GM19025 (cell line): Measurements from ENCODE around the gene CCR1.

Experiments
- ATAC-seq: cut with Tn5 transposase; IDR thresholded peaks from one replicate; pipeline ENCODE4 v1.9.1; 2021; ENCODE audit warnings: mild to moderate bottlenecking, low read depth, moderate library complexity; ENCODE audit not compliant: unreplicated experiment

Gene CCR1

GRCh38 chr3:46208167-46208704 is at the start of gene CCR1:
Gene CCR1 (minus strand): TSS chr3:46208313. CDS start chr3:46204313, 4,000 bp downstream.
- ATAC-seq, result no peak

DNA sequence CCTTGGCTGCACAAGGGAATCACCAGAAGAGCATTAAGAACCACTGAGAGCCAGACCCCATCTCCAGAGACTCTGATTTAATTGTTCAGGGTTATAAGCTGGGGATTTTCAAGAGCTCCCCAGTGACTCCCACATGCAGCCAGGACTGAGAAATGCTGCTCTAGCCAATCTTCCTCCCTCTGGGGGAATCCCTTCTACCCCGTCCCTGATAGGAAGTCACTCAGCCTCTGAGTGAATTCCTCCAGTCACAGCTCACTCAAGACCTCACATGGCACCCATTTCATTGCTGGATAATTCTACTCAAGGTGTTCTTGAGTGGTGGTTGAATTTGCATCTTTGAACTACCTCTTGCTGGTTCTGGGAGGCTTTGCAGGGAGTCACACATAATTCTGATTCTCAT is 44.9 kb upstream of the CCR1 start:
- no peak for ATAC-seq

GRCh38 chr3:46245146-46245545 is 37.0 kb upstream of the CCR1 start:
- no peak for ATAC-seq

GRCh38 chr3:46243560-46243959 is 35.4 kb upstream of the CCR1 start:
- no peak for ATAC-seq

- no peak for ATAC-seq
These were observed 34.0 kb upstream of the CCR1 start, which contains the start of gene CCR3 for GRCh38 chr3:46242120-46242519. Gene CCR3 (plus strand): TSS chr3:46242460. CDS start chr3:46265159, 22,699 bp downstream.

- no peak for ATAC-seq
These were observed 31.8 kb upstream of the CCR1 start for GRCh38 chr3:46239952-46240351.

DNA sequence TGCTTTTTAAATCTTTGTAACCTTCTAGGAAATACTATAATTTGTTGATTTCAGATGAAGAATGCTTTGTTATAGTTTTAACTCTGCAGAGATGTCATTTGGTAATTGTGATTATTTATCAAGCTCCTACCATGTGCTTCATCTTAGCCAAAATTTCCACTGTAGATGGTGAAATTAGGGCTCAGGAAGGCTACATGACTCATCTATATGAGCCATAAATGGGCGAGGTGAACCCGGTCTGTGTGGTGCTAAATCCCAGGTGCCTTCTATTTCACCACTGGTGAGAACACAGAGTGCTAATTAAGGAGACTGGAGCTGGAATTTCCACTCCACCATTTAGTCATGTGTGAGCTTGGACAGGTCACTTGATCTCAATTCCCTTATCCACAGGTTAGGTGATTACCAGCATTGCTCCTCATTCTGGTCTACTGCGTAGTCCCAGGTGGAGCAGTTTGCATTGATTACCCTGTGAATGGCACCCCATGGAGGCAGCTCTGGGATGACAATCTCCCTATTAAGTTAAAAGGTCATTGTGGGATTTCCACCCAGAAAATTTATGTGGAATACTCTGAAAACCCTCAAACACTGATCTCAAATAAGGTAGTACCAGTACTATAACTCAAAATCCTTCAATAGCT is 31.3 kb upstream of the CCR1 start:
- no peak for ATAC-seq

DNA sequence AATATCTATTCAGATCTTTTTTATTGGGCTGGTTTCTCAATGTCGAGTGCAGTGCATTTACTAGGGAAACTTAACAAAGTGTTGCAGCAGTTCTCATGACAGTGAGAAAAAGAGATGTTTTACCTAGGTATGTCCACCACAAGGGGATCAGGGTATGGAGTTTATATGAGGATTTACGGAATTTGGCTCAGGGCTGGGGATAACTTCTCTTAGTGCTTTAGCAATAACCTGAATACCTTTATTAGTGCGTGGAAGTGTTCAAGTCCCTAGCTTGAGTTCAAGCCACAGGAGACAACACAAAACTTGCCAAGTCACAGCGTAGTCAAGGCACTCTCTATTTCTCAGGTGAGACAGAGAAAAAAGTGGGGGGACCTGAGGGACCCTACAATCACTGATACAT is 30.3 kb upstream of the CCR1 start:
- ATAC-seq, result no peak

DNA sequence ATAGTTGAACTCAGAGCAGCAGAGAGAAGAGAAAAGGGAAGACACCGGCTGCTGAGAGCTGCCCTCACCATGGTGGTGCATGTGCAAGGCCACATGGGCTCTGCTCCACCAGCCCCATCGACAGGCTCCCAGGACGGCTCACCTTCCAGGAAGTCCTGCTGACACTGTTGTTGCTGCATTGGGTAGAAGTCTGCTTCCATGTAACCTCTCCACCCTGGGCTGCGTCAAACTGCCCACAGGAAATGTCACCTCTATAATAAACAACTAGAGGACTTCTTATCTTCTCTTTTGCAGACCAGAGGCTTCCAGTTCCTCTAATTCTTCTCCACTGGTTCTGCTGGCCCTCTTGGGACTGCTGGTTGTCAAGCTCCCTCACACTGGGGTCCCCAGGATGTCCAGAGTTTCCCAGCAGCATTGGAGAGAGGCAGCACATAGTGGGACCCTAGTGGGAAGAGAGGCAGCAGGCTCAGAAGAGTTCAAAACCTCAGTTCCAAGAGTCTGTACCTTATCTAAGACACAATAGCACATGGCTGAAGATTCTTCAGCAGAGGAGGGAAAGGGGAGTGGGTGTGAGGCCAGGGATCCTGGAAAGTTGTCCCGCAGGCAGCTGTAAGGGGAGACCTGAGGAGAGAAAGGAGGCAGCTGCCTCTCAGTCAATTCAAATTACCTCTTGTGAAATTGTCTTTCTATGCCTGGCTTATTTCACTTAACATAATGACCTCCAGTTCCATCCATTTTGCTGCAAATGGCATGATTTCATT is 28.4 kb upstream of the CCR1 start:
- ATAC-seq, result no peak

- no peak for ATAC-seq
These were observed 27.3 kb upstream of the CCR1 start for GRCh38 chr3:46235425-46235824.

- ATAC-seq, result no peak
These were observed 25.1 kb upstream of the CCR1 start for GRCh38 chr3:46233194-46233593.

DNA sequence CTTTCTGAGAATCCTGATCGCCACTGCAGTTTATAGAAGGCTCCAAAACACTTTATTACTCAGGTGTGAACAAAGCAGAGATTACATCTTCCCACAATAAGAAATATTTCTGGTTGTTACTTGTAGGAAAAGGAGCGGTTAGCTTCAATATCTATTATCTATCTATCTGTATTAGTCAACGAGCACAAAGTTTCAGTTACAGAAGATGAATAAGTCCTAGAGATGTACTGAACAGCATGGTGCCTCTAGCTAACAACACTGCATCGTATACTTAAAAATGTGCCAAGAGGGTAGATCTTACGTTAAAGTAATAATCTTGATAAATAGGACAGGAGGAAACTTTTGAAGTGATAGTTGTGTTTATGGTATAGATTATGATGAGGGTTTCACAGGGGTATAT is 23.2 kb upstream of the CCR1 start:
- no peak for ATAC-seq

DNA sequence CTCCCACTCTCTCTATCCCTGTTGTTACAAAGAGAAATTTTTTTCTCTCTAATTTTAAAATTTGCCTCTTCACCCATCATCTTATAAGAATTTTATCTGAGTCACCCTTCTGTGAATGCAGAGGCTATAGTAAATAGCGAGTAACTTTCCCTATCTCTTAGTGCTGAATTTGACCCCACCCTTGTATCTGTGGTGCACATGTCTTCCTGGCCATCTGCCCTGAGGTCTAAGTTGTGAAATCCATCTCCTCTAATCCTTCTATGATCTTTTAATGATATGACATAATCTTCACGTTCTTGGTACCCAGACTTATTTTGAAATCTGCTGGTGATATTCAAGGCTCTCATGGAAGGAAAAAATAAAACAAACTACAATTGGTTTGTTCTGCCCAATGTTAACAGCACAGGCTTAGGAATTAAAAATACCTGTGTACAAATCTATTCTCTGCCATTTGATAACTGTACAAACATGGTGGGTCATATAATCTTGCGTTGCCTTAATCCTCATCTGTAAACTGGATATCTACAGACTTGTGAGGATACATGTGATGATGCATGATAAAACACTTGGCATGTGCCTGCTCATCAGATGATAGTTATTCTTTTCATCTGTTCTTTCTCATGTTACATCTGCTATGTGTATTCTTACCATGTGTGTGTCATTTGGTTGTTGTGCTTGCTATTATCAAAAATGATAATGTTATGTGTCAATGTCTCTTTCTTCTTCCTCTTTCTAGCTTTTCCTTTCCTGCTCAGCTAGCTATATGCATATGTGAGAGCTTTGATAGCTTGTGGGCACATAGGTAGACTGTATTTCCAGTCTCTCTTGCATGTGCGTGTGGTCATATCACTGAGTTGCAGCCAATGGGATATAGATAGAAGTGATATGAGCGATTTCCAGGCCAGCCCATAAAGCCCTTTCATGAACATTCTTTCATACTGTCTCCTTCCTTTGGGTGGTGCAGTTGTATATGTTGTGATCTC is 20.4 kb upstream of the CCR1 start:
- no peak for ATAC-seq

- ATAC-seq, result no peak
These were observed 14.5 kb upstream of the CCR1 start for GRCh38 chr3:46222435-46223161.

DNA sequence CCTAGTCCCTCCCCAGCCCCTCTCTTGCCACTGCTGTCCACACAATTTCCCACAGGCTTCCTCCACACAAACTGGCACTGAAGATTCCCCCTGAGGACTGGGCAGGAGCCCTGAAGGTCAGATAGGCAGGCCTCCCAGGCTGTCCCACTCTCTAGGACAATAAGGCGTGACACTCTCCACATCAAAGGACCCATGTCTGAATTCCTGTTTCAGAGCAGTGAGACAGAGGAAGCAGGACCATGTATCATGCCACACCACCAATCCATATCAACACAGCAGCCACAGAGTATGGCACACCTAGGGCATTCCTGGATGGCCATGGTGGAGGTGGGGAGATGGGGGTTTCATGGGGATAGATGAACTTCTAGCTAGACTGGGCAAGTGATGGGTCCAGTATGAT is 13.8 kb upstream of the CCR1 start:
- no peak for ATAC-seq

- ATAC-seq, result no peak
These were observed 13.3 kb upstream of the CCR1 start for GRCh38 chr3:46221391-46221790.

GRCh38 chr3:46218196-46218709 is 10.1 kb upstream of the CCR1 start:
- ATAC-seq, result no peak

GRCh38 chr3:46215810-46216414 is 7.8 kb upstream of the CCR1 start:
- no peak for ATAC-seq

DNA sequence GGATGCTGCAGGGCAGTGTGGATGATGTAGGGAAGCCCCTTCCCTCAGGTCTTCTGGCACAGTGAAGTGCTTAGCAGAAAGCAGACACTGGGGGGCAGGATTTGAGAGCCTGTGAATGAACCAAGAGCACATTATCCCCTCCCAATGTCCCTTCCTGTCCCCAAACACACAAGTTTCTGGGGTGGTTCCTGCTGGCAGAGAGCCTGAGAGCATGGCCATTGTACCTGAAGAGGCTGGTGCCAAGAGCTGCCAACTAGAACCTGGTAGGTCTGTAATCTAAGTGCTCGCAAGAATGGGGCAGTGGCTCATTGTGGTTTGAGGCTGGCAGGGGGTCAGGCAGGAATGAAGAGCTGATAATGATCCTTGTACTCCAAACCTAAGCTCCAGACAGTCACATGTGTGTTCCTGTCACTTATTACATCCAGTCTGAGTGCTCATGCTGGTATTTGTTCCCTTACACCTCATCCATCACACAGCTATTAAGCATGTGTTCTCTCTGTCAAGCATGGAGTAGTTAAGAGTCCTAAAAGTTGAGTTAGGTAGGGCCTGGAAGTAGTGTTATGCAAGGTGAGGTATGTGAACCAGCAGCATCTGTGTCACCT is 6.7 kb upstream of the CCR1 start:
- no peak for ATAC-seq
